ENCODE measurements around the gene CDK14.

- TF ChIP-seq EGR1 (IDR thresholded peaks at IDR 0.05) (no peak), FOXM1 (IDR thresholded peaks at IDR 0.05; ENCODE audit: borderline replicate concordance, low read depth) (no peak)
These were observed 140.2 kb downstream of the CDK14 start for GRCh38 chr7:90736316-90736715.
